A549 (cell line): Measurements from ENCODE around the gene MYLK3. TPM values are rescaled to one million over a fixed set of nuclear protein-coding genes. Genes with fewer than 3 reads are reported as not detected.

Experiments
- ATAC-seq, 2 experiments: fragments of 200-7000 bp in 1 of 2; fragments of >200 bp in 1 of 2; cut with Nextera tagmentation in 1 of 2; cut with Tn5 transposase in 1 of 2; 3 replicates each; pipeline versions ENCODE4 v1.8.0 to v1.9.1; 2018 to 2020; ENCODE audit warnings: mild to moderate bottlenecking in 1 of 2, moderate library complexity in 1 of 2
- CTCF ChIA-PET: fragments of 300-600 bp; sonication (Branson Sonifier 250); formaldehyde crosslinking; extraction: SDS; loops from one replicate; lab custom pipeline; 2021; ENCODE audit warnings: antibody characterized with exemption, inconsistent platforms; lab: Yijun Ruan, JAX
- POLR2A ChIA-PET: fragments of 350-600 bp; formaldehyde crosslinking; extraction: SDS; loops from one replicate; lab custom pipeline; 2021; ENCODE audit warnings: antibody characterized with exemption, inconsistent platforms; lab: Yijun Ruan, JAX
- DNase-seq, 2 experiments: peaks; one replicate each; pipeline versions ENCODE4 v3.0.0 to v3.0.0-alpha.2; 2011 to 2016; ENCODE audit warnings: low read depth in 1 of 2, low spot score in 1 of 2
- FAIRE-seq: peaks from 2 replicates; lab custom pipeline; 2011; peaks lifted over from hg19 to GRCh38; lab: Jason Lieb, UNC
- H3K27ac ChIP-seq, 2 experiments: fragments of >200 bp; sonication (Bioruptor Twin); formaldehyde crosslinking; 3 replicates each; pipeline ENCODE4 v1.5.1; 2016 to 2017
- H3K4me1 ChIP-seq: fragments of >200 bp; sonication (Bioruptor Twin); formaldehyde crosslinking; 3 replicates; pipeline ENCODE4 v1.6.1; 2016
- H3K4me2 ChIP-seq: fragments of >200 bp; sonication (Bioruptor Twin); formaldehyde crosslinking; 3 replicates; pipeline ENCODE4 v1.6.1; 2016
- H3K4me3 ChIP-seq: fragments of >200 bp; sonication (Bioruptor Twin); formaldehyde crosslinking; 3 replicates; pipeline ENCODE4 v1.5.1; 2016
- H3K9me3 ChIP-seq: fragments of >200 bp; sonication (Bioruptor Twin); formaldehyde crosslinking; 3 replicates; pipeline ENCODE4 v1.6.1; 2016
- ATOH8 ChIP-seq: fragments of 250-450 bp; sonication (Bioruptor Pico); IDR thresholded peaks from 2 replicates; pipeline ENCODE4 v1.5.0; 2020; ENCODE audit warnings: low read depth, mild to moderate bottlenecking, moderate library complexity
- CHD2 ChIP-seq: fragments of 150-350 bp; IDR thresholded peaks from 2 replicates; pipeline ENCODE4 v1.6.1; 2014; ENCODE audit warnings: low read length; ENCODE audit not compliant: partially characterized antibody
- E2F6 ChIP-seq: IDR thresholded peaks from 2 replicates; pipeline ENCODE4 v1.6.1; 2012; ENCODE audit warnings: low read depth, borderline replicate concordance
- EHF ChIP-seq: fragments of 250-450 bp; sonication (Bioruptor Pico); IDR thresholded peaks from 2 replicates; pipeline ENCODE4 v1.5.0; 2020; ENCODE audit warnings: mild to moderate bottlenecking
- ESRRA ChIP-seq: fragments of 150-350 bp; IDR thresholded peaks from 2 replicates; pipeline ENCODE4 v1.6.1; 2014; ENCODE audit warnings: mild to moderate bottlenecking, low read length, borderline replicate concordance
- FOSB ChIP-seq: fragments of 250-450 bp; sonication (Bioruptor Pico); IDR thresholded peaks from 2 replicates; pipeline ENCODE4 v1.5.0; 2020; ENCODE audit warnings: mild to moderate bottlenecking, moderate library complexity
- HDAC2 ChIP-seq: fragments of 200-600 bp; sonication (generic); IDR thresholded peaks from 2 replicates; pipeline ENCODE4 v1.6.1; 2016
- HOXA7 ChIP-seq: fragments of 250-450 bp; sonication (Bioruptor Pico); IDR thresholded peaks from 2 replicates; pipeline ENCODE4 v1.5.0; 2020; ENCODE audit warnings: mild to moderate bottlenecking, moderate library complexity
- HOXB5 ChIP-seq: fragments of 250-450 bp; sonication (Bioruptor Pico); IDR thresholded peaks from 2 replicates; pipeline ENCODE4 v1.5.0; 2020; ENCODE audit warnings: mild to moderate bottlenecking, moderate library complexity
- KDM1A ChIP-seq: fragments of 200-600 bp; sonication (generic); IDR thresholded peaks from 2 replicates; pipeline ENCODE4 v1.6.1; 2016; ENCODE audit warnings: low read depth, mild to moderate bottlenecking
- MAFK ChIP-seq: fragments of 450-650 bp; IDR thresholded peaks from 2 replicates; pipeline ENCODE4 v1.6.1; 2014; ENCODE audit not compliant: partially characterized antibody
- MAZ ChIP-seq: fragments of 150-350 bp; IDR thresholded peaks from 2 replicates; pipeline ENCODE4 v1.6.1; 2014; ENCODE audit warnings: antibody characterized with exemption, low read depth, low read length, borderline replicate concordance
- NPAS2 ChIP-seq: fragments of 250-450 bp; sonication (Bioruptor Pico); IDR thresholded peaks from 2 replicates; pipeline ENCODE4 v1.8.0; 2022; ENCODE audit warnings: mild to moderate bottlenecking, moderate library complexity, borderline replicate concordance
- POLR2A ChIP-seq: IDR thresholded peaks from 2 replicates; pipeline ENCODE4 v1.6.1; 2012; ENCODE audit warnings: mild to moderate bottlenecking, low read length
- POLR2AphosphoS2 ChIP-seq: conservative IDR thresholded peaks from 2 replicates; pipeline ENCODE4 v1.6.1; 2012; ENCODE audit warnings: low read length, improper control_type of control experiment, inconsistent platforms
- RAD21 ChIP-seq, 2 experiments: fragments of >200 bp in 1 of 2; sonication (Bioruptor Twin) in 1 of 2; formaldehyde crosslinking in 1 of 2; IDR thresholded peaks in 1 of 2; conservative IDR thresholded peaks in 1 of 2; 2 replicates in 1 of 2; 3 replicates in 1 of 2; pipeline ENCODE4 v1.6.1; 2012 to 2018; ENCODE audit warnings: inconsistent platforms in 1 of 2
- REST ChIP-seq: fragments of 200-600 bp; sonication (generic); IDR thresholded peaks from 2 replicates; pipeline ENCODE4 v1.6.1; 2016; ENCODE audit warnings: antibody characterized with exemption, mild to moderate bottlenecking, moderate library complexity
- TP53 ChIP-seq: fragments of 250-450 bp; sonication (Bioruptor Pico); IDR thresholded peaks from 2 replicates; pipeline ENCODE4 v1.5.0; 2021; ENCODE audit warnings: mild to moderate bottlenecking, moderate library complexity
- ZC3H11A ChIP-seq: fragments of 450-650 bp; IDR thresholded peaks from 2 replicates; pipeline ENCODE4 v1.6.1; 2014; ENCODE audit warnings: antibody characterized with exemption, mild to moderate bottlenecking
- ZNF302 ChIP-seq: fragments of 250-450 bp; sonication (Bioruptor Pico); IDR thresholded peaks from 2 replicates; pipeline ENCODE4 v1.9.0; 2021; ENCODE audit warnings: inconsistent platforms, mild to moderate bottlenecking, moderate library complexity
- WGBS: methylation state at CpG from one replicate; pipeline ENCODE4 v1.1.6; 2017; ENCODE audit errors: missing lambda C conversion rate; 5-methylcytosine and 5-hydroxymethylcytosine counted together
- polyA plus RNA-seq, 4 experiments: library from polyadenylated mRNA; depleted of rRNA in 3 of 4; stranded (reverse); fragments of >200 nt; fragmentation: RNase III in 1 of 4; extraction: RNeasy Plus Mini Kit Qiagen cat#74134 plus additional on column Dnase treatment in 1 of 4; gene quantifications; 2 replicates in 3 of 4; 3 replicates in 1 of 4; pipeline ENCODE4 v1.2.3, GENCODE V29; 2011 to 2017

Gene MYLK3
- polyA plus RNA-seq, 2 of the 4 experiments (the other 2 are of a cell fraction) = 0.05 to 0.16 TPM

- TF ChIP-seq ATOH8 (CRISPR knock-in tag) (no peak), HOXB5 (CRISPR knock-in tag) (no peak), HOXA7 (CRISPR knock-in tag) (no peak)
Observed at GRCh38 chr16:46739934-46740333, 8.2 kb downstream of the MYLK3 start (continued).

GRCh38 chr16:46737621-46738214, 10.4 kb downstream of the MYLK3 start:
- 63% methylated on average over 13 of the region's 14 CpGs for WGBS
- TF ChIP-seq ZC3H11A (no peak), E2F6 (no peak), FOSB (no peak), NPAS2 (CRISPR knock-in tag) (no peak), KDM1A (no peak), TP53 (CRISPR knock-in tag) (no peak), POLR2AphosphoS2 (no peak), MAZ (no peak), MAFK (no peak), CHD2 (no peak), HDAC2 (no peak)
- TF ChIP-seq, all 56 proteins: peak for 0
- ChIA-PET CTCF (interaction anchor here (1.4 to 1.5 kb wide), 3 partner anchors 10 to 64 kb away, joined by 3 to 4 read pairs (median 3); no protein-coding TSS in a partner anchor), POLR2A (no interaction called here)
- no peak for ATAC-seq
- no peak overlapping the region for H3K4me2 ChIP-seq
- H3K9me3 ChIP-seq = no peaks in the 10 kb centered on the region
- DNase-seq = no peak
- H3K27ac ChIP-seq = no peak overlapping the region
- H3K4me3 ChIP-seq = no peak overlapping the region
- H3K4me1 ChIP-seq = no peaks in the 10 kb centered on the region
- FAIRE-seq = no peak

- Histone ChIP-seq H3K4me1 (no peaks in the 10 kb centered on the region), H3K4me2 (no peak overlapping the region), H3K4me3 (no peak overlapping the region), H3K27ac (no peak overlapping the region), H3K9me3 (no peaks in the 10 kb centered on the region)
- no peak for TF ChIP-seq ESRRA
- no peak for TF ChIP-seq RAD21 (conservative IDR thresholded peaks at IDR 0.05 in 1 of 2, IDR thresholded peaks at IDR 0.05 in 1 of 2)
- no peak for TF ChIP-seq NPAS2 (CRISPR knock-in tag)
- TF ChIP-seq E2F6 = no peak
- no peak for TF ChIP-seq POLR2A
- TF ChIP-seq ZNF302 (CRISPR knock-in tag) = no peak
- no peak for TF ChIP-seq REST
- TF ChIP-seq EHF (CRISPR knock-in tag) = no peak
- POLR2A ChIA-PET = no interaction called here
- DNase-seq (no peak), ATAC-seq (peak in 1 of 2 experiments; percentile 24; a peak in 1 of 6 replicates), FAIRE-seq (no peak)
- 68% methylated on average over 11 of the region's 12 CpGs for whole genome bisulfite sequencing
- CTCF ChIA-PET = interaction anchor here (1.5 kb wide), 1 partner anchor 63 kb away, joined by 3 read pairs; no protein-coding TSS in a partner anchor
Observed at GRCh38 chr16:46736695-46737094, 11.4 kb downstream of the MYLK3 start.
